DND-41 (cell line): ENCODE measurements around the gene SOCS4.
A peak's percentile ranks its signal among the peaks of the same experiment; 100 is the strongest.

ENCODE experiments used
- ATAC-seq: fragments of 200-7000 bp; cut with Tn5 transposase; 3 replicates; pipeline ENCODE4 v1.9.1; 2021; ENCODE audit warnings: low read depth; ENCODE audit not compliant: insufficient read depth
- DNase-seq: peaks from one replicate; pipeline ENCODE4 v3.0.0-alpha.2; 2020
- H2AFZ ChIP-seq: 2 replicates; pipeline ENCODE4 v1.6.0; 2012; ENCODE audit warnings: low read depth, low read length
- H3K27ac ChIP-seq: 2 replicates; pipeline ENCODE4 v1.5.1; 2012; ENCODE audit warnings: low read length, inconsistent platforms
- H3K27me3 ChIP-seq: fragments of 200-600 bp; sonication (generic); 2 replicates; pipeline ENCODE4 v1.6.0; 2012; ENCODE audit warnings: low read length, mild to moderate bottlenecking, inconsistent platforms; ENCODE audit not compliant: insufficient read depth, poor library complexity
- H3K36me3 ChIP-seq: 2 replicates; pipeline ENCODE4 v1.5.1; 2012; ENCODE audit warnings: low read length, inconsistent platforms; ENCODE audit not compliant: insufficient read depth
- H3K4me1 ChIP-seq: 2 replicates; pipeline ENCODE4 v1.5.1; 2012; ENCODE audit warnings: mild to moderate bottlenecking, low read length; ENCODE audit not compliant: insufficient read depth
- H3K4me2 ChIP-seq: 2 replicates; pipeline ENCODE4 v1.6.0; 2012; ENCODE audit warnings: mild to moderate bottlenecking, moderate library complexity, low read length, inconsistent platforms; ENCODE audit not compliant: insufficient read depth
- H3K4me3 ChIP-seq, 2 experiments: fragments of 200-600 bp in 1 of 2; shearing (Covaris generic) in 1 of 2; 2 replicates each; pipeline ENCODE4 v1.5.1; 2012 to 2016; ENCODE audit warnings: inconsistent platforms in 2 of 2, low read length in 2 of 2, mild to moderate bottlenecking in 2 of 2, low read depth in 1 of 2, moderate library complexity in 1 of 2
- H3K79me2 ChIP-seq: 2 replicates; pipeline ENCODE4 v1.6.0; 2012; ENCODE audit warnings: low read length, inconsistent platforms; ENCODE audit not compliant: insufficient read depth
- H3K9ac ChIP-seq: 2 replicates; pipeline ENCODE4 v1.6.0; 2012; ENCODE audit warnings: low read depth, mild to moderate bottlenecking, inconsistent platforms, low read length, moderate library complexity
- H3K9me3 ChIP-seq: 2 replicates; pipeline ENCODE4 v1.5.1; 2012; ENCODE audit warnings: low read length, moderate library complexity, mild to moderate bottlenecking, inconsistent platforms; ENCODE audit not compliant: insufficient read depth, severe bottlenecking
- H4K20me1 ChIP-seq: 2 replicates; pipeline ENCODE4 v1.6.0; 2012; ENCODE audit warnings: low read length; ENCODE audit not compliant: insufficient read depth
- EZH2 ChIP-seq: IDR thresholded peaks from 3 replicates; pipeline ENCODE4 v1.6.1; 2012; ENCODE audit warnings: borderline replicate concordance, low read depth, mild to moderate bottlenecking, moderate library complexity, low read length, inconsistent platforms; ENCODE audit not compliant: severe bottlenecking
- TF ChIP-seq, protein P1 (sequence below): IDR thresholded peaks from 2 replicates; pipeline ENCODE4 v1.5.1; 2012; ENCODE audit warnings: borderline replicate concordance, low read length, moderate library complexity, mild to moderate bottlenecking; ENCODE audit not compliant: poor library complexity, severe bottlenecking; ENCODE audit errors: extremely low read depth

The SOCS4 gene

DNA sequence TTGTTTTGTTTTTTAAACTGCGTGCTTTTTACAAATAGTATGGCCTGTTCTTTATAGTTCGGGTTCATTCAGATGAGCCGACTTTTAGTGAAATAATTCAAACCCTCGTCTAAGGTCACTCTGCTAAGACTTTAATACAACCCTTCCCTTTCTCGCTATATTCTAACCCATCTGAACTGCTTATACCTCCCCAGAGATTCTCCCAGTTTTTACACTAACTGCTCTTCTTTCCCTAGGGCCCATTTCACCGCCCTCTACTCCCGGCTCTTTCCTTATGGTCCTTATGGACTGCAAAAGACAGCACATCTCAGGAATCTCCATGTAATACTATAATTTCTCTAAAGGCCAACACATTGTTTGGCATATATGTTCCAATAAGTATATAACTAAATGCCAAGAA, 26.5 kb downstream of the SOCS4 start:
- ATAC-seq (no peak), DNase-seq (no peak)
- Histone ChIP-seq H3K27ac (no peak overlapping the region), H3K27me3 (no peaks in the 10 kb centered on the region), H3K4me1 (peaks cover 44% of the 10 kb centered on the region), H3K9me3 (no peaks in the 10 kb centered on the region), H3K36me3 (peaks cover 35% of the 10 kb centered on the region), H2AFZ (no peak overlapping the region), H3K79me2 (peaks cover 70% of the 10 kb centered on the region), H4K20me1 (peaks cover 58% of the 10 kb centered on the region), H3K9ac (no peak overlapping the region), H3K4me3 (peak overlapping the region in 1 of 2 experiments; percentile 83; a peak in 1 of 4 replicates), H3K4me2 (peak overlapping the region; percentile 89)
- TF ChIP-seq, protein P1, sequence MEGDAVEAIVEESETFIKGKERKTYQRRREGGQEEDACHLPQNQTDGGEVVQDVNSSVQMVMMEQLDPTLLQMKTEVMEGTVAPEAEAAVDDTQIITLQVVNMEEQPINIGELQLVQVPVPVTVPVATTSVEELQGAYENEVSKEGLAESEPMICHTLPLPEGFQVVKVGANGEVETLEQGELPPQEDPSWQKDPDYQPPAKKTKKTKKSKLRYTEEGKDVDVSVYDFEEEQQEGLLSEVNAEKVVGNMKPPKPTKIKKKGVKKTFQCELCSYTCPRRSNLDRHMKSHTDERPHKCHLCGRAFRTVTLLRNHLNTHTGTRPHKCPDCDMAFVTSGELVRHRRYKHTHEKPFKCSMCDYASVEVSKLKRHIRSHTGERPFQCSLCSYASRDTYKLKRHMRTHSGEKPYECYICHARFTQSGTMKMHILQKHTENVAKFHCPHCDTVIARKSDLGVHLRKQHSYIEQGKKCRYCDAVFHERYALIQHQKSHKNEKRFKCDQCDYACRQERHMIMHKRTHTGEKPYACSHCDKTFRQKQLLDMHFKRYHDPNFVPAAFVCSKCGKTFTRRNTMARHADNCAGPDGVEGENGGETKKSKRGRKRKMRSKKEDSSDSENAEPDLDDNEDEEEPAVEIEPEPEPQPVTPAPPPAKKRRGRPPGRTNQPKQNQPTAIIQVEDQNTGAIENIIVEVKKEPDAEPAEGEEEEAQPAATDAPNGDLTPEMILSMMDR = no peak
- no peak for TF ChIP-seq EZH2

DNA sequence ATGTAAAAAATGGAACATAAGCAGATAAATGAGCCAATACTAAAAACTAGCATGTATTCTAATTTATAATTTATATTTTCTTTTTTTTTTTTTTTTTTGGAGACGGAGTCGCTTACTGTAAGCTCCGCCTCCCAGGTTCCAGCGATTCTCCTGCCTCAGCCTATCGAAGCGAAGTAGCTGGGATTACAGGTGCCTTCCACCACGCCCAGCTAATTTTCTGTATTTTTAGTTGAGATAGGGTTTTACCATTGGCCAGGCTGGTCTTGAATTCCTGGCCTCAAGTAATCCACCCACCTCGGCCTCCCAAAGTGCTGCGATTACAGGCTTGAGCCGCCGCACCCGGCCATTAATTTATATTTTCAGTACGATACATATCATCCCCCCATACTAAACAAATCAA, 27.1 kb downstream of the SOCS4 start:
- Histone ChIP-seq H3K4me2 (peak overlapping the region; percentile 89), H3K9ac (no peak overlapping the region), H3K27ac (no peak overlapping the region), H3K79me2 (peaks cover 76% of the 10 kb centered on the region), H3K36me3 (peaks cover 35% of the 10 kb centered on the region), H3K27me3 (no peaks in the 10 kb centered on the region), H3K9me3 (no peaks in the 10 kb centered on the region), H4K20me1 (peaks cover 60% of the 10 kb centered on the region), H2AFZ (no peak overlapping the region), H3K4me3 (no peak overlapping the region), H3K4me1 (peaks cover 44% of the 10 kb centered on the region)
- TF ChIP-seq, protein P1 = no peak
- no peak for TF ChIP-seq EZH2
- no peak for DNase-seq
- ATAC-seq = no peak

DNA sequence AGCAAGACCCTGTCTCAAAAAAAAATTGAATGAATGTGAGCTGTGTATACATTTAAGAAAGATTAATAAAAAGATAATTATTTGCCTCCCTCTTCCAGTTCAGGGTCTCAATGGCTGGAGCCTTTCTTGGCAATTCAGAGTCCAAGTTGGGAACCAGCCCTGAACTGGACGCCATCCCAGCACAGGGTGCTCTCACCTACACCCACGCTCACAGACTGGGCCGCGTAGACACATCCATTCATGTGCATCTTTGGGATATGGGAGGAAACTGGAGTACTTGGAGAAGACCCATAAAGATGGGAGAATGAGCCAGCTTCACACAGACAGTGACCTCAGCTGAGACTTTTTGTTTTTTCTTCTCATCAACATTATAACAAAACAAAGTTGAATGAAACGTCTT, 30.9 kb downstream of the SOCS4 start:
- no peak overlapping the region for H3K4me2 ChIP-seq
- peaks cover 68% of the 10 kb centered on the region for H3K36me3 ChIP-seq
- H3K9me3 ChIP-seq = no peaks in the 10 kb centered on the region
- H3K27ac ChIP-seq = no peak overlapping the region
- H3K79me2 ChIP-seq = peaks cover 99% of the 10 kb centered on the region
- no peak overlapping the region for H2AFZ ChIP-seq
- DNase-seq = no peak
- H3K4me3 ChIP-seq = no peak overlapping the region
- ATAC-seq = no peak
- H3K4me1 ChIP-seq = peaks cover 27% of the 10 kb centered on the region
- H4K20me1 ChIP-seq = peaks cover 87% of the 10 kb centered on the region
- no peak overlapping the region for H3K9ac ChIP-seq
- H3K27me3 ChIP-seq = no peaks in the 10 kb centered on the region
- TF ChIP-seq, protein P1 = no peak
- no peak for TF ChIP-seq EZH2

DNA sequence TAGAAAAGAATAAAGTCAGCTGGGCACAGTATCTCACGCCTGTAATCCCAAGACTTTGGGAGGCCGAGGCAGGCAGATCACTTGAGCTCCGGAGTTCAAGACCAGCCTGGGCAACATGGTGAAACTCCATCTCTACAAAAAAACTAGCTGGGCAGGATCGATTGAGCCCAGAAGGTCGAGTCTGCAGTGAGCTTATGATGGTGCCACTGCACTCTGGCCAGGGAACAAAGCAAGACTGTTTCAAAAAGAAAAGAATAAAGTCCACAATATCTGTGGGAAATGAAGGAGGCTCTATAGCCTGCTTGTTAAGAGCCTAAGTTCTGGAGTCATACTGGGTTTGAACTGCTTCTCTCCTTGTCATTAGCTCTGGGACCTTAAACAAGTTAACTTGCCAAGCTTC, 32.3 kb downstream of the SOCS4 start:
- Histone ChIP-seq H3K4me3 (no peak overlapping the region), H3K4me1 (peaks cover 14% of the 10 kb centered on the region; the same call in 1 of the 2 replicates), H4K20me1 (peaks cover 77% of the 10 kb centered on the region), H3K27me3 (no peaks in the 10 kb centered on the region), H3K9me3 (no peaks in the 10 kb centered on the region), H3K9ac (no peak overlapping the region), H3K4me2 (no peak overlapping the region), H3K79me2 (peaks cover 91% of the 10 kb centered on the region), H2AFZ (no peak overlapping the region), H3K36me3 (peaks cover 72% of the 10 kb centered on the region), H3K27ac (no peak overlapping the region)
- DNase-seq (no peak), ATAC-seq (no peak)
- TF ChIP-seq, protein P1 = no peak
- no peak for TF ChIP-seq EZH2
